Nephron (organoid): ENCODE measurements around the gene OPALIN.

Experiments used
- H3K27ac Mint-ChIP-seq, 3 experiments: 2 replicates each; pipeline ENCODE4 v1.8.0; 2020; ENCODE audit warnings: mixed read lengths in 3 of 3, mild to moderate bottlenecking in 2 of 3, moderate library complexity in 1 of 3
- H3K27me3 Mint-ChIP-seq: 2 replicates; pipeline ENCODE4 v1.8.0; 2021; ENCODE audit warnings: low read depth, mild to moderate bottlenecking, moderate library complexity, mixed read lengths
- H3K36me3 Mint-ChIP-seq: 2 replicates; pipeline ENCODE4 v1.8.0; 2020; ENCODE audit warnings: low read depth, mixed read lengths
- H3K4me1 Mint-ChIP-seq: 2 replicates; pipeline ENCODE4 v1.8.0; 2020; ENCODE audit warnings: mixed read lengths
- H3K4me3 Mint-ChIP-seq, 3 experiments: 2 replicates each; pipeline ENCODE4 v1.8.0; 2020; ENCODE audit warnings: mild to moderate bottlenecking in 3 of 3, mixed read lengths in 3 of 3, moderate library complexity in 2 of 3
- H3K9me3 Mint-ChIP-seq: 2 replicates; pipeline ENCODE4 v1.8.0; 2020; ENCODE audit warnings: mixed read lengths
- TF ChIP-seq, protein P1 (sequence below), 3 experiments: fragments of 200-600 bp; sonication (generic); IDR thresholded peaks; one replicate each; pipeline ENCODE4 v1.5.0; 2021; ENCODE audit warnings: antibody characterized with exemption in 3 of 3; ENCODE audit not compliant: unreplicated experiment in 3 of 3

The OPALIN gene

GRCh38 chr10:96341219-96342182 is 17.3 kb downstream of the OPALIN start:
- peaks cover 12% of the 10 kb centered on the region for H3K27me3 Mint-ChIP-seq
- TF ChIP-seq, protein P1, sequence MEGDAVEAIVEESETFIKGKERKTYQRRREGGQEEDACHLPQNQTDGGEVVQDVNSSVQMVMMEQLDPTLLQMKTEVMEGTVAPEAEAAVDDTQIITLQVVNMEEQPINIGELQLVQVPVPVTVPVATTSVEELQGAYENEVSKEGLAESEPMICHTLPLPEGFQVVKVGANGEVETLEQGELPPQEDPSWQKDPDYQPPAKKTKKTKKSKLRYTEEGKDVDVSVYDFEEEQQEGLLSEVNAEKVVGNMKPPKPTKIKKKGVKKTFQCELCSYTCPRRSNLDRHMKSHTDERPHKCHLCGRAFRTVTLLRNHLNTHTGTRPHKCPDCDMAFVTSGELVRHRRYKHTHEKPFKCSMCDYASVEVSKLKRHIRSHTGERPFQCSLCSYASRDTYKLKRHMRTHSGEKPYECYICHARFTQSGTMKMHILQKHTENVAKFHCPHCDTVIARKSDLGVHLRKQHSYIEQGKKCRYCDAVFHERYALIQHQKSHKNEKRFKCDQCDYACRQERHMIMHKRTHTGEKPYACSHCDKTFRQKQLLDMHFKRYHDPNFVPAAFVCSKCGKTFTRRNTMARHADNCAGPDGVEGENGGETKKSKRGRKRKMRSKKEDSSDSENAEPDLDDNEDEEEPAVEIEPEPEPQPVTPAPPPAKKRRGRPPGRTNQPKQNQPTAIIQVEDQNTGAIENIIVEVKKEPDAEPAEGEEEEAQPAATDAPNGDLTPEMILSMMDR (IDR thresholded peaks at IDR 0.05; ENCODE audit: unreplicated experiment in 3 of 3): no peak
- peaks cover 11% of the 10 kb centered on the region for H3K9me3 Mint-ChIP-seq
- H3K4me1 Mint-ChIP-seq: no peaks in the 10 kb centered on the region
- H3K4me3 Mint-ChIP-seq: no peak overlapping the region
- H3K27ac Mint-ChIP-seq: no peak overlapping the region
- no peaks in the 10 kb centered on the region for H3K36me3 Mint-ChIP-seq

DNA sequence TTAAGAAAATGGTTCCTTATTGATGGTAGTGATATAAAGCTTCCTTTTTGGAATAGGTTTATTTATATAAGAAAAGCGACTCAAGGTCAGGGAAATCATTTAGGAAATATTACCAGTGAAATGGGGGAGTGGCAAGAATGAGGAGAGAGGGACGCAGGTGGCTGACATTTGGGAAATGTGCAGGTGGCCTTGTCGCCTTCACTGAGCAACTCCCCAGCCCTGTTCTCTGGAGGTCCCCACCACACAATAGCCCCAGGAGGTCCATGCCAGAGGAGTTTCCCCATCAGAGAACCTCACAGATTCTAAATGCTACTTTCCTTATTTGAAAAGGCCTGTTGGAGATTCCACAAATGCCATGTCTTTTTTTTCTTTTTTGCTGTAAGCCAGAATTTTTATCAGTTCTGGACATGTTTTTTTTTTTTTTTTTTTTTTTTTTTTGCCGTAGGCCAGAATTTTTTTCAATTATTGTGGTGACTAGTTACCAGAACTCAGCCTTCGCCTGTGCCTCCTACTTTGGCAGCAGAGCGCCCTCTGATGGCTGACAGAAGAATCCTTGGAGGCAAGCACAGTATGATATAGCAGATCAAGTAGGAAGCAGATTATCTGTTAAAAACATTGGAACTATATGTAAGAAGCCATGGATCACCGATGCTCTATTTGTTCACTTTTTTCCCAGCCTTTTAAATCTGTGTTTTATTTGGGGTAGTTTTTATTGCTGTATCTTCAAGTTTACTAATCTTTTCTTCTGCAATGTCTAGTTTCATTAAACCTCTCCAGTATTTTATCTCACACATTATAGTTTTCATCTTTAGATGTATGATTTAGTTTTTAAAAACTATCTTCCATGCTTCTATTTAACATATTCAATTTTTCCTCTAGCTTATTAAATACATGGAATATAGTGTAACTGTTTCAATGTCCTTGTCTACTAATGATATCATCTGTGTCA is 18.6 kb downstream of the OPALIN start:
- Mint-ChIP-seq H3K4me3 (no peak overlapping the region), H3K4me1 (no peaks in the 10 kb centered on the region), H3K9me3 (peaks cover 7% of the 10 kb centered on the region), H3K27ac (no peak overlapping the region), H3K36me3 (no peaks in the 10 kb centered on the region), H3K27me3 (peaks cover 19% of the 10 kb centered on the region)
- TF ChIP-seq, protein P1 (IDR thresholded peaks at IDR 0.05; ENCODE audit: unreplicated experiment in 3 of 3): peak; percentile 76 to 86 (median 84)

- no peak overlapping the region for H3K4me3 Mint-ChIP-seq
- peaks cover 24% of the 10 kb centered on the region for H3K27me3 Mint-ChIP-seq
- no peak overlapping the region for H3K27ac Mint-ChIP-seq
- no peaks in the 10 kb centered on the region for H3K36me3 Mint-ChIP-seq
- TF ChIP-seq, protein P1 (IDR thresholded peaks at IDR 0.05; ENCODE audit: unreplicated experiment in 3 of 3): no peak
- no peaks in the 10 kb centered on the region for H3K4me1 Mint-ChIP-seq
- H3K9me3 Mint-ChIP-seq: peaks cover 3% of the 10 kb centered on the region
Observed at GRCh38 chr10:96339383-96339782, 19.4 kb downstream of the OPALIN start.

GRCh38 chr10:96338279-96338925 is 20.4 kb downstream of the OPALIN start:
- H3K9me3 Mint-ChIP-seq: no peaks in the 10 kb centered on the region
- no peak overlapping the region for H3K4me3 Mint-ChIP-seq
- H3K27ac Mint-ChIP-seq: no peak overlapping the region

GRCh38 chr10:96337106-96337505 is 21.7 kb downstream of the OPALIN start:
- Mint-ChIP-seq H3K27me3 (peaks cover 29% of the 10 kb centered on the region), H3K27ac (no peak overlapping the region), H3K9me3 (no peaks in the 10 kb centered on the region), H3K36me3 (no peaks in the 10 kb centered on the region), H3K4me1 (no peaks in the 10 kb centered on the region), H3K4me3 (no peak overlapping the region)
- TF ChIP-seq, protein P1 (IDR thresholded peaks at IDR 0.05; ENCODE audit: unreplicated experiment in 3 of 3): no peak

More at GRCh38 chr10:96338279-96338925, 20.4 kb downstream of the OPALIN start:
- Mint-ChIP-seq H3K27me3 (peaks cover 25% of the 10 kb centered on the region), H3K4me1 (no peaks in the 10 kb centered on the region), H3K36me3 (no peaks in the 10 kb centered on the region)
- TF ChIP-seq, protein P1 (IDR thresholded peaks at IDR 0.05; ENCODE audit: unreplicated experiment in 3 of 3): no peak
